Left ventricle myocardium superior (tissue), 1 donor: ENCODE results near the gene TTC9C. TPM values are rescaled to one million over a fixed set of nuclear protein-coding genes. Genes with fewer than 3 reads are reported as not detected.
A peak's percentile ranks its signal among the peaks of the same experiment; 100 is the strongest.
"Not testable (repeated sequence)": the region's sequence is repeated elsewhere in the genome, so short reads cannot be mapped to it uniquely, and the experiment has no call there.

Source experiments
- ATAC-seq: fragments of 200-7000 bp; cut with Tn5 transposase; one replicate; pipeline ENCODE4 v1.9.1; 2020; ENCODE audit warnings: mild to moderate bottlenecking, moderate library complexity
- DNase-seq: peaks from one replicate; pipeline ENCODE4 v3.0.0-alpha.2; 2020
- intact Hi-C: fragments of 100-400 bp; cut with micrococcal nuclease; formaldehyde crosslinking; loops from one replicate; pipeline ENCODE4 v1.11.0; 2022
- long read RNA-seq: library from polyadenylated mRNA; unstranded; transcript quantifications from one replicate; pipeline ENCODE4 v2.0.0, GENCODE V29; 2021
- total RNA-seq: library from RNA; stranded (reverse); fragmentation: NEBNext Ultra II Directional; extraction: Animal tissue kit (Norgen Biotek cat#: 25700); gene quantifications from one replicate; pipeline ENCODE4 v1.2.1, GENCODE V29; 2021
- donor health status: DM: no; HTN: yes; CAD: no; lungs with severe emphysema.

The TTC9C gene, protein sequence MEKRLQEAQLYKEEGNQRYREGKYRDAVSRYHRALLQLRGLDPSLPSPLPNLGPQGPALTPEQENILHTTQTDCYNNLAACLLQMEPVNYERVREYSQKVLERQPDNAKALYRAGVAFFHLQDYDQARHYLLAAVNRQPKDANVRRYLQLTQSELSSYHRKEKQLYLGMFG
- total RNA-seq = 15.1 TPM
- long read RNA-seq, partial matches to known transcripts = 0 of 4 reads
- long read RNA-seq, other reads (novel, unspliced or antisense) = 1 of 4 reads

DNA sequence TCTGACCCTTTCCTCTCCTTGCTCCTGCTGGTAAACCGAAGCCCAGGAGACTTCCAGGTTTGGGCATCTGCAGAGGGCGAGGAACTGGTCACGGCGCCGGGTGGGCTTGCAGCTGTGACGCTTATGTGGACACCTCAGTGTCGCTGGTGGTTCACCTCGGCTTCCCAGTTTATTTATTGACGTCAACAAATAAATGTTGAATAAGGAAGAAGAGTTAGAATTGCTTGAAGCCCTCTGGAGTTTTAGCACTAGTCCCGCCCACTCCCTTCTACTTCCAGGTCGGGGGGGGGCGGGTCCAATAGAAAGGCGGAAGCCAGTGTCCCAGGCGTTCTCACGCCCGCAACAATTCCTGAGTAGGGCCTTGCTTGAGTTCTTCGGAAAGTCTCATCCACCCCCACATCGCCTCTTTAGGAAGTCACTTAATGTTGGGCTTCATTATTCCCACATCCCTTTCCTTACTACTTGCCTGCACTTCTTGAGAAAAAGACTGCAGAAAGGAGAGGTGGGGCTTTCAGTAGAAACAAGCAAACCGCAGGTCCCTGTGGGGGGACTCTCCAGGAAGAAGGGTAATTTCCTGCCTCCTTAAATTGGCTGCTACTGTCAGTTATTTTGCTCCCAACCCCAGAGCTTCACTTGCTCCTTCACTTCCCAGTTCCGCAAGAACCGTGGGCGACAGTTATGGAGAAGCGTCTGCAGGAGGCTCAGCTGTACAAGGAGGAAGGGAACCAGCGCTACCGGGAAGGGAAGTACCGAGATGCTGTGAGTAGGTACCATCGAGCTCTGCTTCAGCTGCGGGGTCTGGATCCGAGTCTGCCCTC is at the start of gene TTC9C:
TTC9C (plus strand) TSS at position 316 of the 818 bp plus-strand sequence; CDS start at position 679, 363 bp downstream.
- peak; percentile 70 for ATAC-seq
- peak; percentile 88 for DNase-seq
- intact Hi-C loops = no loop called here

DNA sequence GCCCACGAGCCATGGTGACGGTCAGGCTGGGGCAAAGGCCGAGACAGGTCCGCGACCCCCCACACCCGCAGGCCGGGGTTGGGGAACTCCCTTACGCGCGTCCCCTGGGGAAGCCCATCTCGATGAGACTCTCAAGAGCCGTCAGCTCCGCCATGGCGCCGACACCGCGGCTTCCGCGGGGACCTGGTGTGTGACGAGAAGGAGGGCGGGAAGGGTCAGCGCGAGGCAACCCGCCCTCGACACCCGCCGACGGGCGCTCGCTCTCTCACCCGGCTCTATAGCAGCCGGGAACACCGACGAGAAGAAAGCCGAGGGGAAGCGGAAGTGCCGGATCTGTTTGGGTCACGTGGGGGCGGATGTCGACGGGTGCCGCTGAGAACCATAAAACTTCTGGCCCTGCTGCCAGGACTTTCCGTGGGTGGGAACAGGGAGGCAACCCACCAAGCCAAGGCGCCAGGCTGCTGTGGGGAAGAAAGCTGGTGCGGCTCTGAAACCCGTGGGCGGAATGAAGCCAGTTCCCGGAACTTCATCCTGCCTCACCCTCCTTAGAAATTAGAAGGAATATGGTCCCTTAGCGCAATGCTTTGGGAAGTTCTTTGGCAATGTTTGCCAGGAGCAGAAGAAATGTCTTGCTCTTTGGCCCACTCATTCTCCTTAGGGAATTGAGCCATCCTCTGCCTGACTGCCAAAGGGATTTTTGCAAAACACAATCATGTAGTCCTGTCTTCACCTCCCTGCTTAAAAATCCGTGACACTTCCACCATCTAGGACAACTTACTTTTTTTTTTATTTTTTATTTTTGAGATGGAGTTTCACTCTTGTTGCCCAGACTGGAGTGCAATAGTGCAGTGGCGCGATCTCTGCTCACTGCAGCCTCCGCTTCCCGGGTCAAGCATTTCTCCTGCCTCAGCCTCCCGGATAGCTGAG is 49.3 kb upstream of the TTC9C start, which contains the start of gene UBXN1:
UBXN1 (minus strand) TSS at position 304 of the 927 bp plus-strand sequence; CDS start at position 154, 150 bp downstream.
- intact Hi-C loops = no loop called here
- ATAC-seq (peak; percentile 88), DNase-seq (peak; percentile 93)

DNA sequence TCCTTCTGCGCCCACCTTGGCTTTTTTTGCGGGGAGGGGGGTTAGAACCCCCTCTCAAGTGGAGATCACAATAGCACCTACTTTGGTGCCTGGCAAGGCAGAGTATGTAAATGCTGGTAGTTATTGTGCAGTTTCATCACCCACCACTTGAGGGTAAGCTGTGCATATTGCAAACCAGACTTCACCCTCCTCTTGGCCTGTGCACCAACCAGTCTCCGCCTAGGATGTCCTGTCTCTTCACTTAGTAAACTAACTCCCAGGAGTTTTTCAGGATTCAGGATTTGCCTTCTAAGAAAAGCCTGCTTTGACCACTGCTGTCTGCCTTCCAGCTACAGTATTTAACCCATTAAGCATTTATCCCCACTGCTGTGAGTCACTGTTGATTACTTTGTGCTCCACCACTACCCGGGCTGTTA is 47.5 kb upstream of the TTC9C start:
- intact Hi-C loops = no loop called here
- DNase-seq = no peak

DNA sequence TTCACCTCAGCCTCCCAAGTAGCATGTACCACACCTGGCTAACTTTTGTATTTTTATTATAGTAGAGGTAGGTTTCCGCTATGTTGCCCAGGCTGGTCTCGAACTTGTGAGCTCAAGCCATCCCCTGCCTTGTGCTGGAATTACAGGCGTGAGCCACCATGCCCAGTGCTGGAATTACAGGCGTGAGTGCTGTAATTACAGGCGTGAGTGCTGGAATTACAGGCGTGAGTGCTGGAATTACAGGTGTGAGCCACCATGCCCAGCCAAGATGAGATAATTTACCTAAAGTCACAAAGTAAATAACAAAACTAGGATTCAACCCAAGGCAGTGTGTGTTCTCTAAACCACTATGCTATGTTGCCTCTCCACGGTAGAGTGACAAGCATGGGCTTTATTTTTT is 45.8 kb upstream of the TTC9C start:
- DNase-seq (no peak), ATAC-seq (no peak)
- intact Hi-C loops = no loop called here

More for the DNA sequence above, 47.5 kb upstream of the TTC9C start:
- ATAC-seq = peak; percentile 67

DNA sequence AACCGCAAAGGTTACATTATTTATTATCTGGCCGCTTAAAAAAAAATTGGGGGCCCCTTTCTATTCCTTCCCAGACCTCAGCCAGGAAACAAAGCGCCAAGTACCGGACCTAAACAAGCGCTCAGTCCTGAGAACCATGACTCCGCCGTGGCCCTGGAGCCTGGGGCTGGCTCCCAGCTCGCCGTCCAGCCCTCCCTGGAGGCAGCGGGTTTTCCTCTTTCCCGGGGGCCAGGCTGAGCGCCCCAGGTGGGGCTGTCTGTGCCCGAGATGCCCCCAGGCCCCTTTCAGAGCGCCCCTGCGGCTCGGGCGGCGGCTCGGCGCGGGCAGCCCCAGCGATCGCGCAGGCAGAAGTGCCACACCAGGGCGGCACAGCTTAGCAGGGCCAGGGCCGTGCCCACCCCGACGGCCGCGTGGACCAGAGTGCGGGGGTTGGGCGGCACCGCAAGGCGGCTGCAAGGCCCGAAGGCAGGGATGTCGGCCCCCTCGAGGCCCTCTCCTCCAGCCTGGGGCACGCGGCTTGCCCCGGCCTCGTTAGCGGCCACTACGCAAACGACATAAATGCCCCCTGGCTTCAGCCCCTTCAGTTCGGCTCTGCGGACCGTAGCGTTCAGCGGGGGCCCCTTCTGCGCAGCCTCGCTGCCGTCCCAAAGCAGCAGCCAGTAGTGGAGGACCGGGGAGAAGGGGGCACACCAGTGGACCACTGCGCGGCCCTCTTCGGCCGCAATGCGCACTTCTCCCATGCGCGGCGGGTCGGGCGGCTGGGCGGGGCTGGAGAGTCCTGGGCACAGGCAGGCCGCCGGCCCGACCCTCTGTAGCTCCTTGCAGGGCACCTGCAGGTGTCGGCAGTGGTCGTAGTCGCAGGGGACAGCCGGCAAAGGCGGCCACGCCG is 40.5 kb upstream of the TTC9C start:
- DNase-seq (peak; percentile 55), ATAC-seq (peak; percentile 30)
- intact Hi-C loops = no loop called here

DNA sequence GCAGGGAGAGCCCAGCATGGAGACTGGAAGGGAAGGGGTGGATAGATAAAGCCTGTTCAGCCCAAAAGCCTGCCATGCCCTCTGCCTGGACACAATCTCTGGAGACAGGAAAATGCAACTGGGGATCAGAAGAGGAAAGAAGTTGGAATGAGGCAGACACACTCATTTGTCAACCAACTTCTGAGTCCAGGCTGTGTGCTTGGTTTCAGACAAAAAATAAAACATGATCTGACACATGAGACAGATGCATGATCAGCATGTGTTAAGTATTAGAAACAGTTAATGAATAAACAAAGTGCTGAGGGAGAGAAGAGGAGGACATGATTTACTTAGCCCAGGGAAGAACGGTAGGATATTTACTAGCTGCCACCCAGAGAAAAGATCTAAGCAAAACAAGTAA is 39.8 kb upstream of the TTC9C start:
- DNase-seq = no peak
- intact Hi-C loops = no loop called here
- no peak for ATAC-seq

DNA sequence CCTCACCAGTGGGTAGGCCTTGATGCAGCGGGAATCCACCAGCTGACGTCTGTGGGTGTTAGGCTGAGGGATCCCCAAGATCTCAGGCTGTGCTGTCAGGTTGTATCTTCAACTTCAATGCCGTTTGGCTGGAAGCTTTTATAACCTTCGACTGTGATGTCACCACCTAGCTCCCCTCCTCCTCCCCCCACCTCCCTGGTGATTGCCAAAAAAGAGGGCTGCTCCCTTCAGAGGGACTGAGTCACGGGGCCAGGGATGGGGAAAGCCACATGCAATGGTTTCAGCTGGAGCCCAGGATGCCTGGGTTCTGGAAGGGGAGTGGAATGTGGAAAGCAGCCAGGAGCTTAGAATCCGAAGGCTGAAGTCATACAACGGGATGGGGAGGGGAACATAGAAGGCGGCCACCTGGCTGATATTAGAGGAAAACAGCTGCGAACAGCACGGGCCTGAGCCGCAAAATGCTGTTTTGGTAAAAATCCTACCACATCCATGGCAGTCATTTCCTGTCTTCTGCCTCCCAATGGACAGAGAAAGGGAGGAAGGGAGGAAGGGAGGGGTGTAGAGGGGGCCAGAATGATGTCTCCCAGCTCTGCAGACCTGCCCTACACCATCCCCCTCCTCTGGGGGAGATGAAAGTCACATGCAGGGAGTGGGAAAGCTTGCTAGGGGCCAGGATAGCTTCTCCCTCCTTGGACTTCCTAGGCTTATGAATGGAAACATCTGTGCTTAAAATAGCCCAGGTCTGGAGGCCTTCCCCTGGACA is 38.7 kb upstream of the TTC9C start, which contains the start of gene LRRN4CL:
LRRN4CL (minus strand) TSS at position 110 of the 763 bp plus-strand sequence. CDS start 1,022 bp downstream, outside the sequence.
- intact Hi-C loops = no loop called here
- peak; percentile 81 for DNase-seq

DNA sequence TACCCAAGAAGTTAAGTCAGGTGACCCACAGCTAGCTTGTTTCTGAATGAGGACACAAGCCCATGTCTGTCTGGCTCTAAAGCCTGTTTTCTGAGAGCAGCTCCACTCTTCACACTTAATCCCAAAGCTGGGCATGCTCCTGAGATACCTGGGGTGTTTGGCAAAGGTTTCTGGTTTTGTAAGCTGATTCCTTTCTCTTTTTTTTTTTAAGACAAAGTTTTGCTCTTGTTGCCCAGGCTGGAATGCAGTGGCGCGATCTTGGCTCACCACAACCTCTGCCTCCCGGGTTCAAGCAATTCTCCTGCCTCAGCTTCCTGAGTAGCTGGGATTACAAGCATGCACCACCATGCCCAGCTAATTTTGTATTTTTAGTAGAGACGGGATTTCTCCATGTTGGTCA is 34.7 kb upstream of the TTC9C start:
- DNase-seq, ATAC-seq, intact Hi-C loops: not testable (repeated sequence)

More for the DNA sequence above, 38.7 kb upstream of the TTC9C start, which contains the start of gene LRRN4CL:
- ATAC-seq = peak; percentile 89

DNA sequence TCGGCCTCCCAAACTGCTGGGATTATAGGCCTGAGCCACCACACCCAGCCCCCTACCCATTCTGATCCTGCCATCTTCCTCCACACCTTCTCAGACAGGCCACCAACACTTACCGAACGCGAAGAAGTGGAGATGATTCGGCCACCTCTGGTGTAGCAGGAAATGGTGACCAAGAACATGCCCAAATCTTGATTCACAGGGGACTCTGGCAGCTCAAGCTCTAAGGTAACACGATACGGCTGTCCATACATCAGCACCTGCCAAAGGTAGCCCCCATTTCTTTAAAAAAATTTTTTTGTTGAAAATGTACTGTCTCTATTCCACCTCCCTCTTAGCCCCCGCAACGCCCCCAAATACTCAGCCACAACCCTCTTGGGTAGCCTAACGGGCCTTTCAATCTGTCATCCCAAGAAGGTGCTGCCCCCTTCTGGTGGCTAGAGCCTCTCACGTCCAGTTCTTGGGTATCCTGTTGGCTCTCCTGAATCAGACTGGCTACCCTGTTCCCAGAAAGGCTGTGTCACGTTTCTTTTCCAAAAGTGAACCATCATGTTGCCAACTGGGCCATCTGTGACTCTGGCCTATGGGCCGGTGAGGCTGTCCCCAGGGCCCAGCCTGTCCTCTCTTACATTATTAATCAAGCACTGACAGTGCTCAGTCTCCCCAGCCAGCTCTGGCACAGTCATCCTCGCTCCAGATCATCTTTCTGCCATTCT is 33.7 kb upstream of the TTC9C start:
- DNase-seq = peak; percentile 83
- peak; percentile 80 for ATAC-seq
- intact Hi-C loops = no loop called here

DNA sequence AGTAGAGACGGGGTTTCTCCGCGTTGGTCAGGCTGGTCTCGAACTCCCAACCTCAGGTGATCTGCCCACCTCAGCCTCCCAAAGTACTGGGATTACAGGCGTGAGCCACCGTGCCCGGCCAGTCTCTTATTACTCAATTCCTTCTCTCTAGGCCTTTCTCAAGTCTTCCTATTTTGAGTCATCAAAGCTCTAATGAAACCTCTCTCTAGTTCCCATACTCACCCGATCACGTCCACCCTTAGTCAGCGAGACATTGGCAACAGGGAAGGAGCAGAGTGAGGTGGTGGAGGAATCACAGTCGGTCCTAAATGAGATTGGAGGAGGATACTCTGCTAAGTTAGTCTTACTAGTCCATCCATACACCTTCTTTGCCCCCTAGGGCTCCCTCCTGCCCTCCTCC is 26.0 kb upstream of the TTC9C start:
- no peak for DNase-seq
- intact Hi-C loops = no loop called here
- ATAC-seq = no peak

DNA sequence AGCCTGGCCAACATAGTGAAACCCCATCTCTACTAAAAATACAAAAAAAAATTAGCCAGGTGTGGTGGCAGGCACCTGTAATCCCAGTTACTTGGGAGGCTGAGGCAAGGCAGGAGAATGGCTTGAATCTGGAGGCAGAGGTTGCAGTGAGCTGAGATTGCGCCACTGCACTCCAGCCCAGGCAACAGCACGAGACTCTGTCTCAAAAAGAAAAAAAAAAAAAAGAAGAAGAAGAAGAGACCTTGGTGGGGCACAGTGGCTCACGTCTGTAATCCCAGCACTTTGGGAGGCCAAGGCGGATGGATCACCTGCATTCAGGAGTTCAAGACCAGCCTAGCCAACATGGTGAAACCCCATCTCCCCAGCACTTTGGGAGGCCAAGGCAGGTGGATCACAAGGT is 24.4 kb upstream of the TTC9C start:
- intact Hi-C loops, ATAC-seq, DNase-seq: not testable (repeated sequence)

DNA sequence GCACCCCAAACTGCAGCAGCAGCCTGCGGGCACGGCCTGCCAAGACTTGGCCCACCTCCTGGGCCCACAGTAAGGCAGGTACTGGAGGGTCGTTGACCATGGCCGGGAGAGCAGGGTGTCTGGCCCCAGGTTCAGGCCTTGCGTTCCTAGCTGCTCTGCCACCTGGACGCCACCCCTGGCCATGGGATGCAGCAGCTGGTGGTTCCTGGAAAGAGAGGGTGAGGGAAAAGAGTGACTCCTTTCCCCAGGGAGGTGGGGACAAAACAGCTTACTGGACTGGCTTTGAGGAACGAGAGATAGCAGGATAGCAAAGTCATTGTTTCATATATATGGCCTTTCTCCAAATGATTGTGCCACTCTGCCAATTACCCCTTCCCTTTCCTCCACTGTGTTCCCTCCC is 22.9 kb upstream of the TTC9C start:
- DNase-seq (no peak), ATAC-seq (no peak)
- intact Hi-C loops = no loop called here

DNA sequence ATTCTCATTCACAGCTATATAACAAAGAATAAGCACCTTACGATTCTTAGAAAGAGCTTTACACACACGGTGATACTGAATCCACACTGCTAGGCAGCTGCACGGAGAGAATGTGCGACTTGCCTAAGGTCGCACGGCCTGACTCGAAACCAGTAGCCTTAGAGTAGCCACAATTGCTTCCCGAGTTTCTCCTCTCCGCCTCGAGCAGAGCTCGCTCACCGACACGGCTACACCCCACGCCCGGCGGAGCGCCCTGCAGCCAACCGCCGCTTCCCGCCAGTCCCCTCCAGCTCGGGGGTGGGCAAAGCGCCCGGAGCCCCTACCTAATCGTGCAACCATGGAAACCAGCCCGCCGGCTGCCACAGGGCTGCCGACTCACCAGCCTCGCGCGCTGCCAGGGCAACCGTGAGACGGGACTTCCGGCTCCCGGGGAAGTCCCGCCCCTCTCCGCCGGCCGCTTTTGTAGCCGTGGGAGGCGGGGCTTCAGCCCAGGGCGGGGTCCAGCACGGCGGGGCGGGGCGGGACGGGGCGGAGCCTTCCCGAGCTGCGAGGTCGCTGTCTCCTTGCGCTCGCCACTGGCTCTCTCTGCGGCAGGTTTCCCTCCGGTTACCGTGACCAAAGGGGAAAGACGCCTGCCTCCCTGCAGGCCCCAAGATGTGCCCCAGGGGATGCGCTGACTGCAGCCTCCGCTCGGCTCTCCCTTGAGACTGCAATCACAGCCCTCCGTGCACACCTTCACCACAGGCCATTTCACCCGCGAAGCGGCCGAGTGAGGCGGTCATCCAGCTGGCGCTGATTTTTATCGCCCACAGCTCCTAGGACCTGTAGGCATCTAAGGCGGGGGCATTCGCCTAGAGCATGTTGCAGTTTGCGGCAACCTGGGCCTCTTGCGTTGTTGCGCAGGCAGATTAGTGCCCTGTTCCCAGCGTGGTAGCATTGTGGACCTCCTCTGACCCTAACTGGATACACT is 22.1 kb upstream of the TTC9C start:
- peak; percentile 84 for ATAC-seq
- DNase-seq = peak; percentile 98
- intact Hi-C loops = no loop called here

DNA sequence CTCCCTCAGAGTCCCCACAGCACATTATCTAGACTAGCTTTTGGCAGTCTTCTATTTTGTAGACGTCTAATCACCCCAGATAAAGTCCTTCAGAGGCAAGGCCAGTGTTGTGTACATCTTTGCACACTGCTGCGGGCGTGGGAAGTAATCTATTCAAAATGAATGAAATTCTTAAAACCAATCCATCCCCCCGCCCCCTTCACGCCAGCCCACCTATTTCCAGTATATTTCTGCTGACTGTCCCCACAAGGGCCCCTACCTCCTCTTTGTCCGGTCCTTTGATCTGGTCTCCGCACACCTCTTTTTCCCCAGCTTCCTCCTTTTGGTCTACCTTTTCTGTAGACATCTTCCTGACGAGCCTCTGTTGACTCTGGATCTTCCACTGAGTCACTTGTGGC is 21.4 kb upstream of the TTC9C start:
- intact Hi-C loops = no loop called here

DNA sequence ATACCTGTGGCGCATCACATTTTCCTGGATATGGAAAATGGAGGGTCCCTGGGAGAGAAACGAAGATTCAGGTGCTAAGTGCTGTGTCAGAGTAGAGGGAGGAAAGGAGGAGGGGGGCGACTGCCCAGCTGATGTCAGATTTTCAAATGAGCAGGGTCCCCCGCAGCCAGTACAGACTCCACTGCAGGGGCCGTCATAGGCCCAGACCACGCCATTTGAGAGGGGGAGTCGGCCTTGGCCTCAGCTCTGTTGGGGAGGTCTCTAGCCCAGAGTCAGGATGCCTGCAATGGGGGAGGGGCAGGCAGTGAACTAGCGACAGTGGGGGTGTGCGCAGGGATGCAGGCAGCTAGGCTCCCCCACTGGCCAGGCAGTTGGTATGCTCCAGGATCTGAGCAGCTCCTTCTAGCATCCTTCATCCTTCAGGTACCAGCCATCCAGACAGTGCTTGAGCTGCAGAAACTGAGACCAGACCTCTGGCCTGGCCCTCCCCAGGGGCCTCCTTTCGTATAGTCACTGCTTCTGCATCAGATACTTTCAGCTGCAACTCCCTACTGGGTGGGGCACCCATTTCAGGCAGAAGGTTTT is 20.9 kb upstream of the TTC9C start, which contains the start of the genes BSCL2 and GNG3:
BSCL2 (minus strand) TSS at position 148 of the 585 bp plus-strand sequence. CDS start 229 bp downstream, outside the sequence.
GNG3 (plus strand) TSS at position 400 of the 585 bp plus-strand sequence. CDS start 620 bp downstream, outside the sequence.
- DNase-seq (peak; percentile 37), ATAC-seq (no peak)
- intact Hi-C loops = no loop called here

More for the DNA sequence above, 21.4 kb upstream of the TTC9C start:
- DNase-seq = no peak
- ATAC-seq = no peak
